Measurements from ENCODE around the gene AIFM3.

GRCh38 chr22:20962491-20962945 is 4.5 kb upstream of the AIFM3 start:
- no peak for TF ChIP-seq CTCF (IDR thresholded peaks at IDR 0.05; ENCODE audit: low read depth, low read length, missing input control)
- no peak for TF ChIP-seq YY1 (IDR thresholded peaks at IDR 0.05)
- no peak for TF ChIP-seq GABPA (IDR thresholded peaks at IDR 0.05 in 1 of 2, conservative IDR thresholded peaks at IDR 0.05 in 1 of 2)
- no peak for TF ChIP-seq REST (IDR thresholded peaks at IDR 0.05)

All from liver (tissue), 3 donors.